NCI-H2227 (cell line): ENCODE results near the gene ORMDL3.

Source experiments
- DNase-seq: peaks from one replicate; lab custom pipeline; 2025; ENCODE audit not compliant: unreplicated experiment; lab: John Stamatoyannopoulos, UW

Gene ORMDL3

GRCh38 chr17:39927101-39927928 lies at the start of gene ORMDL3, which contains the start of gene LRRC3C:
ORMDL3 (minus strand) TSS chr17:39927601; CDS start chr17:39924203, 3,398 bp downstream.
LRRC3C (plus strand) TSS chr17:39927732; CDS start chr17:39941524, 13,792 bp downstream.
- peak; percentile 94 for DNase-seq

GRCh38 chr17:39975801-39976200 lies 48.4 kb upstream of the ORMDL3 start:
- DNase-seq: no peak

GRCh38 chr17:39974433-39974832 lies 47.0 kb upstream of the ORMDL3 start:
- DNase-seq: no peak

- no peak for DNase-seq
Observed at GRCh38 chr17:39973496-39973895, 46.1 kb upstream of the ORMDL3 start.

- DNase-seq: no peak
Observed at GRCh38 chr17:39972271-39972670, 44.9 kb upstream of the ORMDL3 start.

- DNase-seq: no peak
Observed at GRCh38 chr17:39971076-39971603, 43.7 kb upstream of the ORMDL3 start.

GRCh38 chr17:39970157-39970692 lies 42.8 kb upstream of the ORMDL3 start:
- DNase-seq: no peak

GRCh38 chr17:39969375-39969774 lies 42.0 kb upstream of the ORMDL3 start:
- no peak for DNase-seq

- no peak for DNase-seq
Observed at GRCh38 chr17:39968761-39969160, 41.4 kb upstream of the ORMDL3 start.

- no peak for DNase-seq
Observed at GRCh38 chr17:39966771-39967170, 39.4 kb upstream of the ORMDL3 start.

- no peak for DNase-seq
Observed at GRCh38 chr17:39965017-39965699, 37.8 kb upstream of the ORMDL3 start.

GRCh38 chr17:39963829-39964228 lies 36.4 kb upstream of the ORMDL3 start:
- DNase-seq: no peak

GRCh38 chr17:39962642-39963220 lies 35.3 kb upstream of the ORMDL3 start, which contains the start of gene GSDMA:
GSDMA (plus strand) TSS chr17:39963004; CDS start chr17:39965688, 2,684 bp downstream.
- DNase-seq: no peak

- DNase-seq: no peak
Observed at GRCh38 chr17:39960524-39961041, 33.2 kb upstream of the ORMDL3 start.

- DNase-seq: no peak
Observed at GRCh38 chr17:39955726-39956225, 28.4 kb upstream of the ORMDL3 start.

- DNase-seq: no peak
Observed at GRCh38 chr17:39954876-39955275, 27.5 kb upstream of the ORMDL3 start.

- no peak for DNase-seq
Observed at GRCh38 chr17:39953471-39953888, 26.1 kb upstream of the ORMDL3 start.

- DNase-seq: peak; percentile 98
Observed at GRCh38 chr17:39952680-39953470, 25.5 kb upstream of the ORMDL3 start.

- no peak for DNase-seq
Observed at GRCh38 chr17:39951924-39952679, 24.7 kb upstream of the ORMDL3 start.
